K562 (cell line): Measurements from ENCODE around the gene DSG2. TPM values are rescaled to one million over a fixed set of nuclear protein-coding genes. Genes with fewer than 3 reads are reported as not detected.

ENCODE experiments used
- ATAC-seq: fragments of 200-7000 bp; cut with Tn5 transposase; 3 replicates; pipeline ENCODE4 v1.9.1; 2020; ENCODE audit warnings: moderate library complexity
- BruUV-seq: library from RNA; stranded (reverse); fragments of 400-500 nt; replicated peaks from 2 replicates; lab custom pipeline; 2021; lab: Mats Ljungman, UMichigan
- CTCF ChIA-PET: fragments of 300-600 bp; formaldehyde crosslinking; extraction: SDS; loops from one replicate; lab custom pipeline; 2021; ENCODE audit warnings: low intra/inter-chr PET ratio; lab: Yijun Ruan, JAX
- POLR2A ChIA-PET: fragments of 300-600, 350-650 bp; sonication (Branson Sonifier 250); formaldehyde crosslinking; extraction: SDS; loops from one replicate; lab custom pipeline; 2021; ENCODE audit warnings: antibody characterized with exemption, inconsistent platforms; lab: Yijun Ruan, JAX
- DNase-seq, 4 experiments: peaks; one replicate each; pipeline versions ENCODE4 v3.0.0 to v3.0.0-alpha.2; 2011 to 2018; ENCODE audit warnings: low spot score in 3 of 4, mixed read lengths in 3 of 4; ENCODE audit errors: extremely low read depth in 1 of 4
- FAIRE-seq: peaks from 2 replicates; lab custom pipeline; 2011; peaks lifted over from hg19 to GRCh38; lab: Jason Lieb, UNC
- H2AFZ ChIP-seq: 2 replicates; pipeline ENCODE4 v1.6.0; 2011; ENCODE audit warnings: low read depth, low read length, control low read depth, inconsistent platforms
- H3K27ac ChIP-seq: fragments of 200-600 bp; 3 replicates; pipeline ENCODE4 v1.8.0; 2011; ENCODE audit warnings: low read depth, mild to moderate bottlenecking, control low read depth, inconsistent platforms, low read length, moderate library complexity, mixed read lengths; ENCODE audit errors: extremely low read depth
- H3K27me3 ChIP-seq, 2 experiments: fragments of 300-600 bp in 1 of 2; 2 replicates in 1 of 2; 3 replicates in 1 of 2; pipeline versions ENCODE4 v1.6.0 to v1.8.0; 2011; ENCODE audit warnings: inconsistent platforms in 2 of 2, low read length in 2 of 2, mild to moderate bottlenecking in 1 of 2, mixed read lengths in 1 of 2, moderate library complexity in 1 of 2; ENCODE audit not compliant: control insufficient read depth in 2 of 2, insufficient read depth in 2 of 2
- H3K36me3 ChIP-seq: fragments of 300-600 bp; 3 replicates; pipeline ENCODE4 v1.8.0; 2011; ENCODE audit warnings: mild to moderate bottlenecking, low read length, inconsistent platforms; ENCODE audit not compliant: control insufficient read depth, insufficient read depth
- H3K4me1 ChIP-seq, 2 experiments: fragments of 200-600 bp in 1 of 2; replicated peaks in 1 of 2; 2 replicates in 1 of 2; 3 replicates in 1 of 2; pipeline versions ENCODE4 v1.5.1 to v1.8.0; 2011; ENCODE audit warnings: inconsistent platforms in 2 of 2, low read length in 2 of 2, mild to moderate bottlenecking in 1 of 2, mixed read lengths in 1 of 2, moderate library complexity in 1 of 2; ENCODE audit not compliant: control insufficient read depth in 2 of 2, insufficient read depth in 2 of 2
- H3K4me2 ChIP-seq: 2 replicates; pipeline ENCODE4 v1.6.1; 2011; ENCODE audit warnings: low read length, control low read depth, inconsistent platforms, mixed read lengths; ENCODE audit not compliant: insufficient read depth
- H3K4me3 ChIP-seq: fragments of 200-600 bp; sonication (generic), shearing (Covaris generic); 2 replicates; pipeline ENCODE4 v1.5.1; 2016; ENCODE audit warnings: control low read depth, inconsistent platforms
- H3K79me2 ChIP-seq: fragments of 200-600 bp; 3 replicates; pipeline ENCODE4 v1.8.0; 2011; ENCODE audit warnings: low read length, inconsistent platforms; ENCODE audit not compliant: control insufficient read depth, insufficient read depth
- H3K9ac ChIP-seq, 2 experiments: 2 replicates each; pipeline versions ENCODE4 v1.6.0 to v1.6.1; 2011; ENCODE audit warnings: low read depth in 2 of 2, low read length in 2 of 2, control low read depth in 1 of 2, inconsistent platforms in 1 of 2, mild to moderate bottlenecking in 1 of 2, mixed read lengths in 1 of 2; ENCODE audit not compliant: insufficient read depth in 1 of 2
- H3K9me1 ChIP-seq: one replicate; pipeline ENCODE4 v1.6.0; 2011; ENCODE audit warnings: inconsistent platforms, mild to moderate bottlenecking, low read length, moderate library complexity; ENCODE audit not compliant: control insufficient read depth, insufficient read depth
- H3K9me3 ChIP-seq: replicated peaks from 2 replicates; pipeline ENCODE4 v1.5.1; 2011; ENCODE audit warnings: low read depth, low read length, inconsistent platforms; ENCODE audit not compliant: control insufficient read depth, insufficient read depth
- H4K20me1 ChIP-seq: replicated peaks from 2 replicates; pipeline ENCODE4 v1.6.1; 2011; ENCODE audit warnings: low read length, inconsistent platforms, mixed read lengths; ENCODE audit not compliant: control insufficient read depth, insufficient read depth
- ARID3A ChIP-seq: IDR thresholded peaks from 2 replicates; pipeline ENCODE4 v1.6.1; 2012; ENCODE audit warnings: low read depth, low read length, improper control_type of control experiment, borderline replicate concordance
- CHD1 ChIP-seq: fragments of 200-600 bp; sonication (generic); IDR thresholded peaks from one replicate; pipeline ENCODE4 v1.6.1; 2012; ENCODE audit warnings: mild to moderate bottlenecking, moderate library complexity, low read length, inconsistent platforms
- DMBX1 ChIP-seq: fragments of 250-450 bp; sonication (Bioruptor Pico); IDR thresholded peaks from 2 replicates; pipeline ENCODE4 v1.8.0; 2022; ENCODE audit warnings: inconsistent platforms, mild to moderate bottlenecking, moderate library complexity, borderline replicate concordance
- ESRRA ChIP-seq: fragments of 450-650 bp; IDR thresholded peaks from 2 replicates; pipeline ENCODE4 v1.6.1; 2014; ENCODE audit warnings: low read depth, mild to moderate bottlenecking, moderate library complexity, borderline replicate concordance
- ETS2 ChIP-seq: IDR thresholded peaks from 2 replicates; pipeline ENCODE4 v1.6.1; 2016; ENCODE audit warnings: borderline replicate concordance, missing genetic modification characterization, mild to moderate bottlenecking, moderate library complexity, missing compliant biosample characterization; ENCODE audit not compliant: poor library complexity, severe bottlenecking
- NCOA1 ChIP-seq: fragments of 450-650 bp; IDR thresholded peaks from 2 replicates; pipeline ENCODE4 v1.6.1; 2016; ENCODE audit warnings: low read depth
- NCOR1 ChIP-seq: fragments of 450-650 bp; IDR thresholded peaks from 2 replicates; pipeline ENCODE4 v1.6.1; 2016; ENCODE audit warnings: mild to moderate bottlenecking, moderate library complexity
- NONO ChIP-seq, 2 experiments: fragments of 200-400 bp in 1 of 2; fragments of 450-650 bp in 1 of 2; formaldehyde crosslinking in 1 of 2; IDR thresholded peaks; 2 replicates each; pipeline ENCODE4 v1.6.1; 2017; ENCODE audit warnings: low read depth in 2 of 2, mild to moderate bottlenecking in 2 of 2, moderate library complexity in 2 of 2, low read length in 1 of 2
- POLR2G ChIP-seq: fragments of 200-400 bp; formaldehyde crosslinking; IDR thresholded peaks from 2 replicates; pipeline ENCODE4 v1.6.1; 2017; ENCODE audit warnings: low read depth, mild to moderate bottlenecking, antibody characterized with exemption, low read length, moderate library complexity
- SETDB1 ChIP-seq: IDR thresholded peaks from one replicate; pipeline ENCODE4 v1.6.1; 2012; ENCODE audit warnings: low read length, control low read depth, inconsistent platforms
- ZNF253 ChIP-seq: fragments of 250-450 bp; sonication (Bioruptor Pico); conservative IDR thresholded peaks from 2 replicates; pipeline ENCODE4 v1.6.1; 2021; ENCODE audit warnings: mild to moderate bottlenecking
- ZNF431 ChIP-seq: sonication (generic); formaldehyde crosslinking; IDR thresholded peaks from 2 replicates; pipeline ENCODE4 v1.8.0; 2022; ENCODE audit warnings: mild to moderate bottlenecking, missing genetic modification reagents
- WGBS: fragments of 100-300 bp; shearing (Covaris generic); methylation state at CpG from one replicate; pipeline ENCODE4 v1.1.6; 2016; ENCODE audit warnings: low coverage, mixed read lengths; ENCODE audit not compliant: insufficient coverage; ENCODE audit errors: missing lambda C conversion rate; 5-methylcytosine and 5-hydroxymethylcytosine counted together
- in situ Hi-C: fragments of 300-500 bp; cut with MboI; formaldehyde crosslinking; loops from 4 replicates; pipeline ENCODE4 v1.15.0; 2018; ENCODE audit warnings: inconsistent platforms, mixed read lengths
- intact Hi-C: fragments of 100-400 bp; cut with micrococcal nuclease; formaldehyde crosslinking; loops from 2 replicates; pipeline ENCODE4 v1.14.2; 2022
- polyA plus RNA-seq, 8 experiments: library from polyadenylated mRNA; depleted of rRNA in 4 of 8; stranded (reverse) in 5 of 8; unstranded in 3 of 8; fragments of >200 nt; fragmentation: Nextera tagmentation in 2 of 8; fragmentation: Illumina TruSeq in 1 of 8; extraction: Ambion mirVana in 2 of 8; extraction: Trizol in 1 of 8; gene quantifications; 2 replicates each; pipeline versions ENCODE4 v1.2.1 to v1.2.3, GENCODE V29; 2011 to 2014; ENCODE audit warnings: inconsistent platforms in 1 of 8, missing spikeins in 1 of 8
- total RNA-seq, 7 experiments: library from RNA; depleted of rRNA in 6 of 7; stranded (reverse); fragments of >200 nt in 6 of 7; fragmentation: Illumina TruSeq in 2 of 7; extraction: Trizol in 2 of 7; gene quantifications; 2 replicates each; pipeline versions ENCODE4 v1.2.1 to v1.2.3, GENCODE V29; 2011 to 2021; ENCODE audit warnings: low replicate concordance in 1 of 7
- TF ChIP-seq, protein P1 (sequence below): fragments of 450-650 bp; formaldehyde crosslinking; IDR thresholded peaks from 2 replicates; pipeline ENCODE4 v1.4.0; 2022; ENCODE audit warnings: missing genetic modification characterization
- TF ChIP-seq, protein P2 (sequence below), 3 experiments: fragments of 200-800 bp in 1 of 3; fragments of 250-450 bp in 1 of 3; fragments of 450-650 bp in 1 of 3; sonication (Bioruptor Pico) in 1 of 3; sonication (Bioruptor generic) in 1 of 3; formaldehyde crosslinking in 1 of 3; IDR thresholded peaks; 2 replicates each; pipeline versions ENCODE4 v1.6.1 to v1.8.0; 2016 to 2022; ENCODE audit warnings: mild to moderate bottlenecking in 2 of 3, missing genetic modification characterization in 2 of 3, missing compliant biosample characterization in 1 of 3, moderate library complexity in 1 of 3

The DSG2 gene
- total and polyA plus RNA-seq, 9 of the 15 experiments (the other 6 are each of a cell fraction or from before 2014, with no cell fraction given): 16.9 to 68.6 (median 41.3) TPM

DNA sequence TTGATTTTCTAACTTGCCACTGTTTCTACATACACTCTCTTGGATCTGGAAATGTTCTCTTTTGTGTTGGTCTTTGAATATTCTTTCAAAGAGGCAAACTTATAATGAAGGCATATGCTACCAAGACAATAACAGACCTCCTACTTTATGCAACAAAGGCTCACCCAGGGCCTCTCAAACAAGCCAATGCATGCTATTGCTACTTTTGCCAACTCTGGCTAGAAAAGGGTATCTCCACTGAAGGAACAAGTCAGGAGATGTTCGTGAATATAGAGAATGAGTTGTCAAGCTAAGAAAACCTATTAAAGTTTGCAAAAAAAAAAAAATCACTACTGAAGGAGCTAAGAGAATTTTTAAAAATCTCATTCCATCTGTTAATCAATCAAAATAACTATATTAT is 15.9 kb upstream of the DSG2 start (continued):
- no peak for TF ChIP-seq ARID3A
- no peak for TF ChIP-seq NCOR1
- TF ChIP-seq ESRRA: no peak

DNA sequence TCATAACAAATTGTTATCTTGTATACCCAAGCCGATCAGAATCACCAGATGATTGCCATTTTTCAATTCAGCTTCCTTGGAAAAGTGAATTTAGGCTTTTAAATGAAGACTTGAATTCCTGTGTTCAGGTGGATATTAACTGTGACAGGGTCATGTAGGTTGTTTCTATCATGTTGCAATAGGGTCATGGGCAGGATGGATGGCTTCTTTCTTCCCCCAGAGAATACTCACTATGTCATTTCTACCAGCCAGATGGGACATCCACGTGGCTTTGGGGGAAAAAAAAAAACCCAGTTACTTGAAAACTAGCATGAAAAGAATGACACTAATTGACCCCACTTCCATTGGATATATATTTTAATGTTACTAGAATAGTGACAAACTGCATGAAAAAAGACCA is 14.6 kb upstream of the DSG2 start:
- Histone ChIP-seq H3K79me2 (no peaks in the 10 kb centered on the region), H3K9ac (no peak overlapping the region), H3K36me3 (no peaks in the 10 kb centered on the region), H3K27ac (no peak overlapping the region), H3K9me3 (no peaks in the 10 kb centered on the region), H3K4me1 (0 out of 5 replicates have a peak, but pooled peaks cover 0 to 5% of the 10 kb centered on the region in 2 experiments), H3K4me2 (no peak overlapping the region), H3K9me1 (no peaks in the 10 kb centered on the region), H3K27me3 (peaks cover 4 to 12% of the 10 kb centered on the region in 2 experiments; a peak in 3 of 5 replicates), H4K20me1 (no peaks in the 10 kb centered on the region), H3K4me3 (no peak overlapping the region), H2AFZ (no peak overlapping the region)
- ATAC-seq (no peak), DNase-seq (no peak), FAIRE-seq (no peak)
- no TSS peak for BruUV-seq
- WGBS: 12% methylated on average over 2 of the region's 2 CpGs
- ChIA-PET POLR2A (no interaction called here), CTCF (no interaction called here)
- intact Hi-C loops: no loop called here
- in situ Hi-C loops: no loop called here
- TF ChIP-seq CHD1 (no peak), ZNF431 (CRISPR knock-in tag) (no peak), NONO (IDR thresholded peaks at IDR 0.05; ENCODE audit: low read depth in 2 of 2, low read length in 1 of 2) (no peak), POLR2G (no peak), DMBX1 (CRISPR knock-in tag) (no peak), ETS2 (tag) (no peak), NCOA1 (no peak), ZNF253 (CRISPR knock-in tag) (no peak), SETDB1 (no peak)
- TF ChIP-seq, protein P1, sequence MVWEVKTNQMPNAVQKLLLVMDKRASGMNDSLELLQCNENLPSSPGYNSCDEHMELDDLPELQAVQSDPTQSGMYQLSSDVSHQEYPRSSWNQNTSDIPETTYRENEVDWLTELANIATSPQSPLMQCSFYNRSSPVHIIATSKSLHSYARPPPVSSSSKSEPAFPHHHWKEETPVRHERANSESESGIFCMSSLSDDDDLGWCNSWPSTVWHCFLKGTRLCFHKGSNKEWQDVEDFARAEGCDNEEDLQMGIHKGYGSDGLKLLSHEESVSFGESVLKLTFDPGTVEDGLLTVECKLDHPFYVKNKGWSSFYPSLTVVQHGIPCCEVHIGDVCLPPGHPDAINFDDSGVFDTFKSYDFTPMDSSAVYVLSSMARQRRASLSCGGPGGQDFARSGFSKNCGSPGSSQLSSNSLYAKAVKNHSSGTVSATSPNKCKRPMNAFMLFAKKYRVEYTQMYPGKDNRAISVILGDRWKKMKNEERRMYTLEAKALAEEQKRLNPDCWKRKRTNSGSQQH: no peak
- TF ChIP-seq, protein P2, sequence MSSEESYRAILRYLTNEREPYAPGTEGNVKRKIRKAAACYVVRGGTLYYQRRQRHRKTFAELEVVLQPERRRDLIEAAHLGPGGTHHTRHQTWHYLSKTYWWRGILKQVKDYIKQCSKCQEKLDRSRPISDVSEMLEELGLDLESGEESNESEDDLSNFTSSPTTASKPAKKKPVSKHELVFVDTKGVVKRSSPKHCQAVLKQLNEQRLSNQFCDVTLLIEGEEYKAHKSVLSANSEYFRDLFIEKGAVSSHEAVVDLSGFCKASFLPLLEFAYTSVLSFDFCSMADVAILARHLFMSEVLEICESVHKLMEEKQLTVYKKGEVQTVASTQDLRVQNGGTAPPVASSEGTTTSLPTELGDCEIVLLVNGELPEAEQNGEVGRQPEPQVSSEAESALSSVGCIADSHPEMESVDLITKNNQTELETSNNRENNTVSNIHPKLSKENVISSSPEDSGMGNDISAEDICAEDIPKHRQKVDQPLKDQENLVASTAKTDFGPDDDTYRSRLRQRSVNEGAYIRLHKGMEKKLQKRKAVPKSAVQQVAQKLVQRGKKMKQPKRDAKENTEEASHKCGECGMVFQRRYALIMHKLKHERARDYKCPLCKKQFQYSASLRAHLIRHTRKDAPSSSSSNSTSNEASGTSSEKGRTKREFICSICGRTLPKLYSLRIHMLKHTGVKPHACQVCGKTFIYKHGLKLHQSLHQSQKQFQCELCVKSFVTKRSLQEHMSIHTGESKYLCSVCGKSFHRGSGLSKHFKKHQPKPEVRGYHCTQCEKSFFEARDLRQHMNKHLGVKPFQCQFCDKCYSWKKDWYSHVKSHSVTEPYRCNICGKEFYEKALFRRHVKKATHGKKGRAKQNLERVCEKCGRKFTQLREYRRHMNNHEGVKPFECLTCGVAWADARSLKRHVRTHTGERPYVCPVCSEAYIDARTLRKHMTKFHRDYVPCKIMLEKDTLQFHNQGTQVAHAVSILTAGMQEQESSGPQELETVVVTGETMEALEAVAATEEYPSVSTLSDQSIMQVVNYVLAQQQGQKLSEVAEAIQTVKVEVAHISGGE (CRISPR knock-in tag; IDR thresholded peaks at IDR 0.05): no peak
